C4-2B (cell line): ENCODE data around the gene RFTN1.

Experiments used
- H3K27ac ChIP-seq: fragments of 450-650 bp; 2 replicates; pipeline ENCODE4 v1.5.1; 2017
- ZFX ChIP-seq: fragments of 450-650 bp; IDR thresholded peaks from 2 replicates; pipeline ENCODE4 v1.6.1; 2017
- TF ChIP-seq, protein P1 (sequence below): fragments of 450-650 bp; conservative IDR thresholded peaks from 2 replicates; pipeline ENCODE4 v1.5.1; 2017; ENCODE audit warnings: mild to moderate bottlenecking

Gene RFTN1

DNA sequence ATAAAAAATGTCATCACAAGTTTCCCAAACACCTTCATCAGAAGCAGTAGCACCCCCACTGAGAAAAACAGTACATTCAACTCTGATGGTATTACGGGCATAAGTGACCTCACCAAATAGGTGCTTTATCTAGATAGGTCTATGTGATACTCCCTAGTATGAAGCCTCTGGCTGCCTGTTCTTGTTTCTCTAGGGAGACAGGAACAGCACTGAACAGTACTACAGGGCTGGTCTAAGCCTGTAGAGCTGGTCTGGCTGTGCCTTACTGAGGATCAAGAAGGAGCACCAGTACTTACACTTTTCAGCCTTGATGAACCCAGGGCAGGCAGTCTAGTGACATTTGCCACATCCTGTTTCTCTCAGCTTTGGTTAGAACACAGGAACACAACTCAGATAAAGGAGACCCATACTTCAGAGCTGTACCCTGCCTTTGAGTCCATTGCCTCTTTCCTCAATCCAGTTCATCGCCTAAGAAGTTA, 212.6 kb downstream of the RFTN1 start:
- no peak for TF ChIP-seq ZFX
- TF ChIP-seq, protein P1, sequence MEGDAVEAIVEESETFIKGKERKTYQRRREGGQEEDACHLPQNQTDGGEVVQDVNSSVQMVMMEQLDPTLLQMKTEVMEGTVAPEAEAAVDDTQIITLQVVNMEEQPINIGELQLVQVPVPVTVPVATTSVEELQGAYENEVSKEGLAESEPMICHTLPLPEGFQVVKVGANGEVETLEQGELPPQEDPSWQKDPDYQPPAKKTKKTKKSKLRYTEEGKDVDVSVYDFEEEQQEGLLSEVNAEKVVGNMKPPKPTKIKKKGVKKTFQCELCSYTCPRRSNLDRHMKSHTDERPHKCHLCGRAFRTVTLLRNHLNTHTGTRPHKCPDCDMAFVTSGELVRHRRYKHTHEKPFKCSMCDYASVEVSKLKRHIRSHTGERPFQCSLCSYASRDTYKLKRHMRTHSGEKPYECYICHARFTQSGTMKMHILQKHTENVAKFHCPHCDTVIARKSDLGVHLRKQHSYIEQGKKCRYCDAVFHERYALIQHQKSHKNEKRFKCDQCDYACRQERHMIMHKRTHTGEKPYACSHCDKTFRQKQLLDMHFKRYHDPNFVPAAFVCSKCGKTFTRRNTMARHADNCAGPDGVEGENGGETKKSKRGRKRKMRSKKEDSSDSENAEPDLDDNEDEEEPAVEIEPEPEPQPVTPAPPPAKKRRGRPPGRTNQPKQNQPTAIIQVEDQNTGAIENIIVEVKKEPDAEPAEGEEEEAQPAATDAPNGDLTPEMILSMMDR = no peak
- no peak overlapping the region for H3K27ac ChIP-seq

DNA sequence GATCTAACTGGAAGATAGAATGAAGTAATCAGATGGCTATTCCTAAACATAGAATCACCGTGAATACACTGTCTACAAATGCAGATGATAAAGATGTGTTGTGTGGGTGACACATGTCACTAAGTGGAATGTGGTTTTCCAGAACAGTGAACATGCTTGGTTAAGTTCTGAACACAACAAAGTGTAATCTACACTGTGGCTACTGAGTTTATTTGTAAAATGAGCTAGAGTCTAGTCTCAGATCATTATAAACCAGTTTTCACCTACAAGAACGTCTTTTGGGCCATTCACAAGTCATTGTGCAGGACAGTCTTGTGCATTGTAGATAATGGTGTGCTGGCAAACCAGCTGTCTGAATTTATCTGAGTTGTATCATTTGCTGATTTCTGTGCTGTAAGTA, 213.2 kb downstream of the RFTN1 start:
- no peak for TF ChIP-seq ZFX
- TF ChIP-seq, protein P1 = no peak
- H3K27ac ChIP-seq = no peak overlapping the region

DNA sequence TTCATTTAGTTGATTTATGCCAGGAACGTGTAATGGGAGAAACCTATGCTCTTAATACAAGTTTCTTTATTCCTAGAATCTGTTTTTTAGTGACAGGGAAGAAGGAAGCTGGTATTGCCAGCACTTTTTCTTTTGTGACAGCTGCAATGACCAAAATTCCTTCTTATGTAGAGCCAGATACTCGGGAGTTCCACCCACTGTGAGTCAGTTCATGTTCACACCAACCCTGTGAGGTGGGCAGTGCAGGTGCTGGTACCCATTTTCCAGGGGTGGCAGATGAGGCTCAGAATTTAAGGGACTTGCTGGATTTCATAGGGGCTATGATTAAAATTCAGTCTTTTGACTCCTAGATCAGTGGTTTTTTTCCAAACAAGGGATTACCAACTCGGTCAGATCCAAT, 213.8 kb downstream of the RFTN1 start:
- TF ChIP-seq ZFX = no peak
- TF ChIP-seq, protein P1 = no peak
- H3K27ac ChIP-seq = no peak overlapping the region

DNA sequence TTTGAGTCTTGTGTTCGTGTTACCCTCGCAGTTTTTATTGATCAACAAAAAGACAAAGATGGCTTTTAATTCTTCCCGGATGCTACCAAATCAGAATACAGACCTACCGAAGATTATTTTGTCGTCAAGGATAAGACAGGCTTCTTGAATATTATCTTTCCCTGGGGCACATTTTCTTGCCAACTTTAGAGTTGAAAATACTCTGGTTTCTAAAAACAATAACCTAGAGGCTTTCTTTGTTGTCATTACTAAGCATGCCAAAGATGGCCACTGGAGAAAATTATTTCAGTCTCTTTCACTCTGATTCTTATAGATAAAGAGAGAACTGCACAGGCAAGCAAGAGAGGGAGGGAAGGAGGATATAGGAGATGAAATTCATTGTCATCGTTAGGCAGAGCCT, 214.6 kb downstream of the RFTN1 start:
- H3K27ac ChIP-seq = no peak overlapping the region
- no peak for TF ChIP-seq ZFX
- TF ChIP-seq, protein P1 = no peak

DNA sequence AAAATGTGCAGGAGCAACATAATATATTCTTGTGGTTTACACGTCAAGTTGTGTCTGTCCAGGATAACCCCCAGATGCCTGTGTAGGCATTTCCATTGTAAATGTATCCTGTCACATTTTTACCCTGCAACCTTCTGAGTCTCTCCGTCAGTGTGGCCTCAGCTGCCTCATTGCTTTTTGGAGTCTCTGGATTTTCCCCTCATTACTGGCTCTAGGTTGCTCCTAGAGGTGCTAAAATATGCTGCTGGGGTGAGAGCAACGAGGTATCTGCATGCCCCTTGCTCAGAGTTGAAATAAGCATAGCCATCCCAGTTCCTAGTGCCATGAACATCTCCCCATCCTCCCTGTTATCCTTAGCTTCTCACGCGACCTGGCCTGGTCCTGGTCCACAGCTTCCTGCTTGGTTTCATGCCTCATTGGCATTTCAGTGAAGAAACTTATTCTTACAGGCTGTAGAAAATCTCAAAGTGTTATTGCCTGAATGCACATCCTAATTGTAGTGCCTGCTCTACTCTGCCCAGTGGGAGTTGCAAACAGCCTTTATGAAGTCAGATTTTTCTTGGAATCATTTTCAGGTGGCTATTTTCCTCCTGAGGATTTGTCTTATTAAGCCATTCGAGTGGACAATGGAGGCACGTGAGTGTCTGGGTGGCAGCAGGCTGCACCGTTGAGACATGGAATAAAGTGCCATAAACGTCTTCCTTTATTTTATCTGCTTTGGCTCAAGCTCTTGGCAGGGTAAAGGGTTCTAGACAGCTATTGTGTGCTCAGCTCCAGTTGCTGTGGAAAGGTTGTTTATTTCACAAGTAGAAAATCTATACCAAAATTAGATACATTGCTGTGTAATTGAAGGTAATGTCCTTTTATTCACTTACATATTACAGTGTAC, 215.3 kb downstream of the RFTN1 start:
- H3K27ac ChIP-seq = no peak overlapping the region

DNA sequence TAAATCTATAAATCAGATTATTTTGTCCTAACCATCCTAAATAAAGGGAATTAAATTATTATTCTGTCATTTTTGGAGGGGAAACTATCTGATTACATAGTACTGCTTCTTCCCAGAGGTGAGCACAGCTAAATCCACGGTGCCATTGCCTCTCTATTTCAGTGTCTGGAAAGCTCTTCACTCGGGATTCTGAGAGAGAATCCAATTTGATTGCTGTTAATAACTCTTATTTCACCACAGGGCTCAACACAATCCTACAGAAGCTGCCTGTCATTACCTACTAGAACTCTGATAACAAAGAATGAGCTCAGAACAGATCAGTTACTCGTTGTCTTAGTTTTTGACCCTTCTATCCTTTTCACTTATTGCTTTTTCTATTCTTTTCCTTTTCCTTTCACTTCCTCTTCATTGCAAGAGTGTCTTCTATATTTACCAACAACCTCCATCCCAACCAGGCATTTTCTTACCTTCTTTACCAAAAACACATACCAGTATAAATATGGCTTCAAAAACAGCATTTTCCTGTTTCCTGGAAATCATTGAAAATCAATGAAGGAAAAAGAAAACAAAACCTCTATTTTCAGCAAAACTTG, 218.1 kb downstream of the RFTN1 start:
- TF ChIP-seq, protein P1 = no peak
- no peak for TF ChIP-seq ZFX
- H3K27ac ChIP-seq = no peak overlapping the region

More for the DNA sequence above, 215.3 kb downstream of the RFTN1 start:
- TF ChIP-seq, protein P1 = no peak
- TF ChIP-seq ZFX = no peak

DNA sequence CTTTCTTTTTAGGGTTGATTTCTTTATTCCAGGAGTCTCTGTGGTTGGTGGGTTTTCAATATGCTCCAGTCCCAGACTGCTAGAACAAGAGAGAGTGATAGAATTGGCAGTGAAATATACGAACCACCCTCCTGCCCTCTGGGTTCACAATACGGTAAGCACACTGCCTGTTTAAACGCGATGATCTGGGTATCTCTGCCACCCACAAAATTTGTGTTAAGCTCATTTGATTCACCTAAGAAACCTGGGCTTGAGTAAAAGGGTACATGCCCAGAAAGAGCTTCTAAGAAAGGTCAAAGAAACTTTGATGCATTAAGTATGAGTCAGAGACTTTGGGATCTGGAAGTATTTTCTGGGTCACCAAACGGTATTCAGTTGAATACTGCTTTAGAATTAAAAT, 218.7 kb downstream of the RFTN1 start:
- no peak overlapping the region for H3K27ac ChIP-seq
- TF ChIP-seq, protein P1 = no peak
- no peak for TF ChIP-seq ZFX
